NT2/D1 (cell line): ENCODE data around the gene AQP2.

Experiments used
- SUZ12 ChIP-seq: IDR thresholded peaks from 2 replicates; pipeline ENCODE4 v1.6.1; 2011; ENCODE audit not compliant: insufficient read length, insufficient read depth; ENCODE audit errors: extremely low read depth
- YY1 ChIP-seq: IDR thresholded peaks from 2 replicates; pipeline ENCODE4 v1.6.1; 2011; ENCODE audit not compliant: insufficient read length, insufficient read depth
- ZNF274 ChIP-seq: IDR thresholded peaks from 2 replicates; pipeline ENCODE4 v1.6.1; 2011; ENCODE audit warnings: mild to moderate bottlenecking, low read depth, low read length

- no peak for TF ChIP-seq SUZ12
- TF ChIP-seq YY1, result no peak
- TF ChIP-seq ZNF274, result no peak
Observed at GRCh38 chr12:49942921-49943624, 7.5 kb upstream of the AQP2 start.
